M059J (cell line): ENCODE measurements around the gene CDH16. TPM values are rescaled to one million over a fixed set of nuclear protein-coding genes. Genes with fewer than 3 reads are reported as not detected.
"Not testable (repeated sequence)": the region's sequence is repeated elsewhere in the genome, so short reads cannot be mapped to it uniquely, and the experiment has no call there.

ENCODE experiments used
- DNase-seq: peaks from one replicate; pipeline ENCODE4 v3.0.0-alpha.2; 2012; ENCODE audit warnings: low read depth
- total RNA-seq: library from RNA; depleted of rRNA; stranded (reverse); fragments of >200 nt; shearing (Covaris generic); gene quantifications from 2 replicates; pipeline ENCODE4 v1.2.3, GENCODE V29; 2014

Gene CDH16
- total RNA-seq, 1 experiment from 2014 or later = not detected

- DNase-seq = no peak
Measured at GRCh38 chr16:66946974-66947301, 28.3 kb upstream of the CDH16 start.

- no peak for DNase-seq
Measured at GRCh38 chr16:66946541-66946940, 27.9 kb upstream of the CDH16 start.

GRCh38 chr16:66945939-66946338 is 27.3 kb upstream of the CDH16 start:
- no peak for DNase-seq

- DNase-seq = not testable (repeated sequence)
Measured at GRCh38 chr16:66944971-66945370, 26.3 kb upstream of the CDH16 start.

GRCh38 chr16:66944054-66944441 is 25.4 kb upstream of the CDH16 start:
- no peak for DNase-seq

GRCh38 chr16:66943426-66944053 is 24.9 kb upstream of the CDH16 start:
- no peak for DNase-seq

- DNase-seq = no peak
Measured at GRCh38 chr16:66942981-66943380, 24.3 kb upstream of the CDH16 start.

- no peak for DNase-seq
Measured at GRCh38 chr16:66940236-66940635, 21.6 kb upstream of the CDH16 start.

- DNase-seq = no peak
Measured at GRCh38 chr16:66939366-66939765, 20.7 kb upstream of the CDH16 start.

- DNase-seq = no peak
Measured at GRCh38 chr16:66937725-66938337, 19.1 kb upstream of the CDH16 start.

GRCh38 chr16:66936889-66937554 is 18.3 kb upstream of the CDH16 start:
- no peak for DNase-seq

- DNase-seq = no peak
Measured at GRCh38 chr16:66936462-66936861, 17.8 kb upstream of the CDH16 start.

- DNase-seq = peak; percentile 50
Measured at GRCh38 chr16:66935314-66936011, 16.8 kb upstream of the CDH16 start, which contains the start of gene CES2. Gene CES2 (plus strand): TSS chr16:66935516. CDS start chr16:66935636, 120 bp downstream.

GRCh38 chr16:66934839-66935313 is 16.2 kb upstream of the CDH16 start:
- DNase-seq = not testable (repeated sequence)

- DNase-seq = peak; percentile 84
Measured at GRCh38 chr16:66934138-66934838, 15.6 kb upstream of the CDH16 start, which contains the start of gene CIAO2B. Gene CIAO2B (minus strand): TSS chr16:66934402. CDS start chr16:66934364, 38 bp downstream.

- DNase-seq = peak; percentile 39
Measured at GRCh38 chr16:66933776-66934137, 15.1 kb upstream of the CDH16 start.

- DNase-seq = no peak
Measured at GRCh38 chr16:66932076-66932475, 13.4 kb upstream of the CDH16 start.

GRCh38 chr16:66931665-66932064 is 13.0 kb upstream of the CDH16 start:
- DNase-seq = no peak

- DNase-seq = peak; percentile 97
Measured at GRCh38 chr16:66930189-66930588, 11.5 kb upstream of the CDH16 start.

GRCh38 chr16:66928702-66929388 is 10.2 kb upstream of the CDH16 start:
- peak; percentile 83 for DNase-seq
